Measurements from ENCODE around the gene HMCN1.

The HMCN1 gene

GRCh38 chr1:186082235-186082937, 348.2 kb downstream of the HMCN1 start:
- H3K4me3 ChIP-seq (ENCODE audit: low read depth, low read length, poor library complexity, severe bottlenecking) = no peak overlapping the region
- H3K27ac ChIP-seq (ENCODE audit: low read depth, low read length, poor library complexity, severe bottlenecking) = no peak overlapping the region
- H3F3A ChIP-seq (ENCODE audit: insufficient read depth, low read length) = no peaks in the 10 kb centered on the region
- H3K9ac ChIP-seq (ENCODE audit: low read length) = no peak overlapping the region
- H3K4me2 ChIP-seq (ENCODE audit: low read length) = peak overlapping the region; percentile 52
- H3K36me3 ChIP-seq (ENCODE audit: insufficient read depth, low read length) = no peaks in the 10 kb centered on the region
- H4K20me1 ChIP-seq (ENCODE audit: insufficient read depth, low read length) = no peaks in the 10 kb centered on the region
- no peaks in the 10 kb centered on the region for H3K79me2 ChIP-seq (ENCODE audit: insufficient read depth, low read length)
- H3K9me3 ChIP-seq (ENCODE audit: low read length) = no peaks in the 10 kb centered on the region
- no peaks in the 10 kb centered on the region for H3K9me2 ChIP-seq (ENCODE audit: low read depth, low read length)
- no peaks in the 10 kb centered on the region for H3K27me3 ChIP-seq (ENCODE audit: insufficient read depth, low read length)
- H3K4me1 ChIP-seq (ENCODE audit: insufficient read depth, low read length, severe bottlenecking) = peaks cover 14% of the 10 kb centered on the region
- TF ChIP-seq CTCF (IDR thresholded peaks at IDR 0.05; ENCODE audit: low read length) = no peak
- no peak for TF ChIP-seq EZH2 (IDR thresholded peaks at IDR 0.05; ENCODE audit: borderline replicate concordance, low read length)
- peak overlapping the region; percentile 81; the same call in 1 of the 2 replicates for H2AFZ ChIP-seq (ENCODE audit: low read length)

- no peak for TF ChIP-seq CTCF (IDR thresholded peaks at IDR 0.05; ENCODE audit: low read length)
- TF ChIP-seq EZH2 (IDR thresholded peaks at IDR 0.05; ENCODE audit: borderline replicate concordance, low read length) = no peak
- H3K9me3 ChIP-seq (ENCODE audit: low read length) = no peaks in the 10 kb centered on the region
- H3K36me3 ChIP-seq (ENCODE audit: insufficient read depth, low read length) = no peaks in the 10 kb centered on the region
- no peaks in the 10 kb centered on the region for H3K79me2 ChIP-seq (ENCODE audit: insufficient read depth, low read length)
- no peaks in the 10 kb centered on the region for H3K9me2 ChIP-seq (ENCODE audit: low read depth, low read length)
- H4K20me1 ChIP-seq (ENCODE audit: insufficient read depth, low read length) = no peaks in the 10 kb centered on the region
- H2AFZ ChIP-seq (ENCODE audit: low read length) = no peak overlapping the region
- H3K9ac ChIP-seq (ENCODE audit: low read length) = no peak overlapping the region
- no peak overlapping the region for H3K4me3 ChIP-seq (ENCODE audit: low read depth, low read length, poor library complexity, severe bottlenecking)
- H3K4me2 ChIP-seq (ENCODE audit: low read length) = no peak overlapping the region
- H3F3A ChIP-seq (ENCODE audit: insufficient read depth, low read length) = no peaks in the 10 kb centered on the region
- H3K4me1 ChIP-seq (ENCODE audit: insufficient read depth, low read length, severe bottlenecking) = peaks cover 9% of the 10 kb centered on the region
- H3K27me3 ChIP-seq (ENCODE audit: insufficient read depth, low read length) = no peaks in the 10 kb centered on the region
- H3K27ac ChIP-seq (ENCODE audit: low read depth, low read length, poor library complexity, severe bottlenecking) = no peak overlapping the region
These were observed 352.4 kb downstream of the HMCN1 start for GRCh38 chr1:186086583-186086982.

GRCh38 chr1:186089940-186090339, 355.7 kb downstream of the HMCN1 start:
- H3F3A ChIP-seq (ENCODE audit: insufficient read depth, low read length) = no peaks in the 10 kb centered on the region
- no peaks in the 10 kb centered on the region for H3K27me3 ChIP-seq (ENCODE audit: insufficient read depth, low read length)
- no peaks in the 10 kb centered on the region for H3K4me1 ChIP-seq (ENCODE audit: insufficient read depth, low read length, severe bottlenecking)
- no peaks in the 10 kb centered on the region for H4K20me1 ChIP-seq (ENCODE audit: insufficient read depth, low read length)
- no peak overlapping the region for H3K9ac ChIP-seq (ENCODE audit: low read length)
- no peak for TF ChIP-seq CTCF (IDR thresholded peaks at IDR 0.05; ENCODE audit: low read length)
- no peak for TF ChIP-seq EZH2 (IDR thresholded peaks at IDR 0.05; ENCODE audit: borderline replicate concordance, low read length)
- H3K4me2 ChIP-seq (ENCODE audit: low read length) = no peak overlapping the region
- no peaks in the 10 kb centered on the region for H3K36me3 ChIP-seq (ENCODE audit: insufficient read depth, low read length)
- no peaks in the 10 kb centered on the region for H3K9me2 ChIP-seq (ENCODE audit: low read depth, low read length)
- H2AFZ ChIP-seq (ENCODE audit: low read length) = no peak overlapping the region
- no peaks in the 10 kb centered on the region for H3K79me2 ChIP-seq (ENCODE audit: insufficient read depth, low read length)
- H3K27ac ChIP-seq (ENCODE audit: low read depth, low read length, poor library complexity, severe bottlenecking) = no peak overlapping the region
- H3K4me3 ChIP-seq (ENCODE audit: low read depth, low read length, poor library complexity, severe bottlenecking) = no peak overlapping the region
- no peaks in the 10 kb centered on the region for H3K9me3 ChIP-seq (ENCODE audit: low read length)
